Panc1 (cell line): ENCODE measurements around the gene USP17L29. TPM values are rescaled to one million over a fixed set of nuclear protein-coding genes. Genes with fewer than 3 reads are reported as not detected.
"Not testable (repeated sequence)": the region's sequence is repeated elsewhere in the genome, so short reads cannot be mapped to it uniquely, and the experiment has no call there.

Experiments used
- ATAC-seq: fragments of 200-7000 bp; cut with Tn5 transposase; 2 replicates; pipeline ENCODE4 v1.9.1; 2020; ENCODE audit warnings: mild to moderate bottlenecking, moderate library complexity
- Bru-seq: library from RNA; stranded (reverse); fragments of 400-500 nt; gene quantifications from one replicate; lab custom pipeline; 2021; lab: Mats Ljungman, UMichigan
- BruChase-seq, 2 experiments: library from RNA; stranded (reverse); fragments of 400-500 nt; gene quantifications; one replicate each; lab custom pipeline; 2021; lab: Mats Ljungman, UMichigan
- BruUV-seq: library from RNA; stranded (reverse); fragments of 400-500 nt; replicated peaks from 2 replicates; lab custom pipeline; 2021; lab: Mats Ljungman, UMichigan
- CTCF ChIA-PET: fragments of 300-600 bp; sonication (Branson Sonifier 250); formaldehyde crosslinking; loops from one replicate; lab custom pipeline; 2022; ENCODE audit warnings: antibody characterized with exemption; lab: Charles Lee
- POLR2A ChIA-PET: fragments of 300-600 bp; sonication (Branson Sonifier 250); formaldehyde crosslinking; loops from one replicate; lab custom pipeline; 2022; ENCODE audit warnings: antibody characterized with exemption; lab: Charles Lee
- DNase-seq: peaks from one replicate; pipeline ENCODE4 v3.0.0-alpha.2; 2010; ENCODE audit warnings: low read depth, low spot score
- H3K27ac ChIP-seq: 2 replicates; pipeline ENCODE4 v1.5.1; 2011; ENCODE audit warnings: mild to moderate bottlenecking, low read length, inconsistent platforms
- H3K27me3 ChIP-seq: fragments of 200-500 bp; sonication (Bioruptor generic); 2 replicates; pipeline ENCODE4 v1.6.0; 2014; ENCODE audit warnings: low read length, inconsistent platforms; ENCODE audit not compliant: control insufficient read depth, insufficient read depth
- H3K36me3 ChIP-seq: fragments of 200-500 bp; sonication (Bioruptor generic); 2 replicates; pipeline ENCODE4 v1.5.1; 2014; ENCODE audit warnings: inconsistent platforms, mild to moderate bottlenecking, low read length, moderate library complexity; ENCODE audit not compliant: control insufficient read depth, insufficient read depth
- H3K4me1 ChIP-seq: 2 replicates; pipeline ENCODE4 v1.5.1; 2011; ENCODE audit warnings: inconsistent platforms, mild to moderate bottlenecking, low read length, moderate library complexity; ENCODE audit not compliant: control insufficient read depth, insufficient read depth
- H3K4me3 ChIP-seq, 2 experiments: 2 replicates each; pipeline ENCODE4 v1.5.1; 2011 to 2012; ENCODE audit warnings: low read depth in 2 of 2, low read length in 2 of 2, mild to moderate bottlenecking in 2 of 2, inconsistent platforms in 1 of 2, moderate library complexity in 1 of 2
- H3K9me3 ChIP-seq: fragments of 200-500 bp; sonication (Bioruptor generic); 2 replicates; pipeline ENCODE4 v1.5.1; 2014; ENCODE audit warnings: low read depth, mild to moderate bottlenecking, inconsistent platforms, low read length, moderate library complexity; ENCODE audit not compliant: control insufficient read depth, insufficient read depth
- in situ Hi-C: cut with HindIII; loops from 2 replicates; pipeline ENCODE4 v1.10.0; 2016; ENCODE audit warnings: low sequenced_read_pairs, low pct_unique_long_range_greater_than_20kb
- intact Hi-C: fragments of 100-400 bp; cut with micrococcal nuclease; formaldehyde crosslinking; loops from one replicate; pipeline ENCODE4 v1.10.0; 2022; ENCODE audit not compliant: unreplicated experiment
- long read RNA-seq: library from polyadenylated mRNA; unstranded; transcript quantifications from one replicate; pipeline ENCODE4 v2.0.0, GENCODE V29; 2021; ENCODE audit not compliant: unreplicated experiment
- polyA plus RNA-seq: library from polyadenylated mRNA; unstranded; fragments of >200 nt; gene quantifications from one replicate; pipeline ENCODE4 v1.2.1, GENCODE V29; 2012; ENCODE audit warnings: missing spikeins; ENCODE audit not compliant: insufficient read length
- total RNA-seq: library from RNA; stranded (reverse); gene quantifications from one replicate; pipeline ENCODE4 v1.2.1, GENCODE V29; 2021; ENCODE audit not compliant: unreplicated experiment

Gene USP17L29, protein sequence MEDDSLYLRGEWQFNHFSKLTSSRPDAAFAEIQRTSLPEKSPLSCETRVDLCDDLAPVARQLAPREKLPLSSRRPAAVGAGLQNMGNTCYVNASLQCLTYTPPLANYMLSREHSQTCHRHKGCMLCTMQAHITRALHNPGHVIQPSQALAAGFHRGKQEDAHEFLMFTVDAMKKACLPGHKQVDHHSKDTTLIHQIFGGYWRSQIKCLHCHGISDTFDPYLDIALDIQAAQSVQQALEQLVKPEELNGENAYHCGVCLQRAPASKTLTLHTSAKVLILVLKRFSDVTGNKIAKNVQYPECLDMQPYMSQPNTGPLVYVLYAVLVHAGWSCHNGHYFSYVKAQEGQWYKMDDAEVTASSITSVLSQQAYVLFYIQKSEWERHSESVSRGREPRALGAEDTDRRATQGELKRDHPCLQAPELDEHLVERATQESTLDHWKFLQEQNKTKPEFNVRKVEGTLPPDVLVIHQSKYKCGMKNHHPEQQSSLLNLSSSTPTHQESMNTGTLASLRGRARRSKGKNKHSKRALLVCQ
- total RNA-seq: not detected
- polyA plus RNA-seq: not detected
- not detected for Bru-seq, nascent RNA
- BruChase-seq, experiment 1, labeled RNA remaining after a 2-hour chase: not detected
- not detected for BruChase-seq, experiment 2, labeled RNA remaining after a 6-hour chase
- long read RNA-seq: 0 reads

DNA sequence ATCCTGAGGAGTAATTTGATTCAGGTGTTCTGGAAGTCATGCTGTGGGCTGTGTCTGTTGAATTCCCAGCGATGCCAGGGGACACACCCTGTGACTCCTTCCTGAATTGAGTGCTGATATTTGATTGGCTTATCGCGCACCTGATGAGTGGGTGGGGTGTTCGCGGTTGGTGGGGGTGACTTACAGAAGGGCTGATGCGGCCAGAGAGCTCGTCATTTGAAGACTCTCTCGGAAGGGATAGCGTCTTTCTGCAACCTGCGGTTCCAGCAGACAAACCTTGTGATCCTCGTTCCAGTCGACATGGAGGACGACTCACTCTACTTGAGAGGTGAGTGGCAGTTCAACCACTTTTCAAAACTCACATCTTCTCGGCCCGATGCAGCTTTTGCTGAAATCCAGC lies at the start of gene USP17L29:
USP17L29 (plus strand) TSS at position 301 of the 400 bp plus-strand sequence; CDS start at position 301, 0 bp downstream.
- H3K27ac ChIP-seq, CTCF ChIA-PET, DNase-seq, H3K4me3 ChIP-seq, H3K4me1 ChIP-seq, in situ Hi-C loops, H3K27me3 ChIP-seq, ATAC-seq, intact Hi-C loops, H3K36me3 ChIP-seq, BruUV-seq, POLR2A ChIA-PET, H3K9me3 ChIP-seq: not testable (repeated sequence)

DNA sequence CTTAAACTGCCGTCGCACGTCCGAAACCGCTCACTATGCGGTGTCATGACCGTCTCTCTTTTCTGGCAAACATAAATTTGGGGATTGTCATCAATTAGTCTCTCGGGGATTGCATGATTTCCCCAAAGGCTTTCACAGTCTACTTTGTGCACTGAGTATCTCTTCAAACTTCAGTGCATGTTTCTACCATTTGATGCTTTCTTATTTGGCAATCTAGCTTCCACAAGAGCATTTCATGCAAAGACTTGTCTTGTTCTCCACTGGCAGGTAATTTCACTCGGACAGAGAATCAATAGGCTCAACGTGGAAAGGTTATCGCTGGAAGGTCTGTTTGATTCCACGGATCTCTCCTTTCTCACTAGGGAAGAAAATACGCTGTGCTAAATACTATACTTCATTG lies 29.2 kb upstream of the USP17L29 start:
- H3K4me3 ChIP-seq, ATAC-seq, H3K9me3 ChIP-seq, H3K27ac ChIP-seq, BruUV-seq, CTCF ChIA-PET, DNase-seq, H3K27me3 ChIP-seq, intact Hi-C loops, in situ Hi-C loops, POLR2A ChIA-PET, H3K4me1 ChIP-seq, H3K36me3 ChIP-seq: not testable (repeated sequence)

DNA sequence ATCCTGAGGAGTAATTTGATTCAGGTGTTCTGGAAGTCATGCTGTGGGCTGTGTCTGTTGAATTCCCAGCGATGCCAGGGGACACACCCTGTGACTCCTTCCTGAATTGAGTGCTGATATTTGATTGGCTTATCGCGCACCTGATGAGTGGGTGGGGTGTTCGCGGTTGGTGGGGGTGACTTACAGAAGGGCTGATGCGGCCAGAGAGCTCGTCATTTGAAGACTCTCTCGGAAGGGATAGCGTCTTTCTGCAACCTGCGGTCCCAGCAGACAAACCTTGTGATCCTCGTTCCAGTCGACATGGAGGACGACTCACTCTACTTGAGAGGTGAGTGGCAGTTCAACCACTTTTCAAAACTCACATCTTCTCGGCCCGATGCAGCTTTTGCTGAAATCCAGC lies 28.6 kb upstream of the USP17L29 start, which contains the start of gene USP17L24:
USP17L24 (plus strand) TSS at position 301 of the 400 bp plus-strand sequence; CDS start at position 301, 0 bp downstream.
- intact Hi-C loops, DNase-seq, H3K27ac ChIP-seq, POLR2A ChIA-PET, H3K27me3 ChIP-seq, in situ Hi-C loops, H3K9me3 ChIP-seq, H3K4me3 ChIP-seq, H3K36me3 ChIP-seq, H3K4me1 ChIP-seq, ATAC-seq, BruUV-seq, CTCF ChIA-PET: not testable (repeated sequence)

DNA sequence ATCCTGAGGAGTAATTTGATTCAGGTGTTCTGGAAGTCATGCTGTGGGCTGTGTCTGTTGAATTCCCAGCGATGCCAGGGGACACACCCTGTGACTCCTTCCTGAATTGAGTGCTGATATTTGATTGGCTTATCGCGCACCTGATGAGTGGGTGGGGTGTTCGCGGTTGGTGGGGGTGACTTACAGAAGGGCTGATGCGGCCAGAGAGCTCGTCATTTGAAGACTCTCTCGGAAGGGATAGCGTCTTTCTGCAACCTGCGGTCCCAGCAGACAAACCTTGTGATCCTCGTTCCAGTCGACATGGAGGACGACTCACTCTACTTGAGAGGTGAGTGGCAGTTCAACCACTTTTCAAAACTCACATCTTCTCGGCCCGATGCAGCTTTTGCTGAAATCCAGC lies 23.8 kb upstream of the USP17L29 start, which contains the start of gene USP17L25:
USP17L25 (plus strand) TSS at position 301 of the 400 bp plus-strand sequence; CDS start at position 301, 0 bp downstream.
- H3K27ac ChIP-seq, BruUV-seq, CTCF ChIA-PET, POLR2A ChIA-PET, H3K4me1 ChIP-seq, H3K4me3 ChIP-seq, H3K9me3 ChIP-seq, ATAC-seq, DNase-seq, H3K36me3 ChIP-seq, H3K27me3 ChIP-seq, intact Hi-C loops, in situ Hi-C loops: not testable (repeated sequence)

DNA sequence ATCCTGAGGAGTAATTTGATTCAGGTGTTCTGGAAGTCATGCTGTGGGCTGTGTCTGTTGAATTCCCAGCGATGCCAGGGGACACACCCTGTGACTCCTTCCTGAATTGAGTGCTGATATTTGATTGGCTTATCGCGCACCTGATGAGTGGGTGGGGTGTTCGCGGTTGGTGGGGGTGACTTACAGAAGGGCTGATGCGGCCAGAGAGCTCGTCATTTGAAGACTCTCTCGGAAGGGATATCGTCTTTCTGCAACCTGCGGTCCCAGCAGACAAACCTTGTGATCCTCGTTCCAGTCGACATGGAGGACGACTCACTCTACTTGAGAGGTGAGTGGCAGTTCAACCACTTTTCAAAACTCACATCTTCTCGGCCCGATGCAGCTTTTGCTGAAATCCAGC lies 19.1 kb upstream of the USP17L29 start, which contains the start of gene USP17L26:
USP17L26 (plus strand) TSS at position 301 of the 400 bp plus-strand sequence; CDS start at position 301, 0 bp downstream.
- H3K4me1 ChIP-seq, DNase-seq, H3K36me3 ChIP-seq, H3K4me3 ChIP-seq, CTCF ChIA-PET, ATAC-seq, H3K9me3 ChIP-seq, H3K27me3 ChIP-seq, BruUV-seq, POLR2A ChIA-PET, H3K27ac ChIP-seq, intact Hi-C loops, in situ Hi-C loops: not testable (repeated sequence)

DNA sequence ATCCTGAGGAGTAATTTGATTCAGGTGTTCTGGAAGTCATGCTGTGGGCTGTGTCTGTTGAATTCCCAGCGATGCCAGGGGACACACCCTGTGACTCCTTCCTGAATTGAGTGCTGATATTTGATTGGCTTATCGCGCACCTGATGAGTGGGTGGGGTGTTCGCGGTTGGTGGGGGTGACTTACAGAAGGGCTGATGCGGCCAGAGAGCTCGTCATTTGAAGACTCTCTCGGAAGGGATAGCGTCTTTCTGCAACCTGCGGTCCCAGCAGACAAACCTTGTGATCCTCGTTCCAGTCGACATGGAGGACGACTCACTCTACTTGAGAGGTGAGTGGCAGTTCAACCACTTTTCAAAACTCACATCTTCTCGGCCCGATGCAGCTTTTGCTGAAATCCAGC lies 14.3 kb upstream of the USP17L29 start, which contains the start of gene USP17L5:
USP17L5 (plus strand) TSS at position 301 of the 400 bp plus-strand sequence; CDS start at position 301, 0 bp downstream.
- H3K4me1 ChIP-seq, BruUV-seq, H3K36me3 ChIP-seq, CTCF ChIA-PET, intact Hi-C loops, H3K27ac ChIP-seq, ATAC-seq, in situ Hi-C loops, H3K27me3 ChIP-seq, DNase-seq, H3K4me3 ChIP-seq, H3K9me3 ChIP-seq, POLR2A ChIA-PET: not testable (repeated sequence)

DNA sequence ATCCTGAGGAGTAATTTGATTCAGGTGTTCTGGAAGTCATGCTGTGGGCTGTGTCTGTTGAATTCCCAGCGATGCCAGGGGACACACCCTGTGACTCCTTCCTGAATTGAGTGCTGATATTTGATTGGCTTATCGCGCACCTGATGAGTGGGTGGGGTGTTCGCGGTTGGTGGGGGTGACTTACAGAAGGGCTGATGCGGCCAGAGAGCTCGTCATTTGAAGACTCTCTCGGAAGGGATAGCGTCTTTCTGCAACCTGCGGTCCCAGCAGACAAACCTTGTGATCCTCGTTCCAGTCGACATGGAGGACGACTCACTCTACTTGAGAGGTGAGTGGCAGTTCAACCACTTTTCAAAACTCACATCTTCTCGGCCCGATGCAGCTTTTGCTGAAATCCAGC lies 9.6 kb upstream of the USP17L29 start, which contains the start of gene USP17L27:
USP17L27 (plus strand) TSS at position 301 of the 400 bp plus-strand sequence; CDS start at position 301, 0 bp downstream.
- H3K36me3 ChIP-seq, H3K4me3 ChIP-seq, in situ Hi-C loops, CTCF ChIA-PET, H3K4me1 ChIP-seq, H3K27me3 ChIP-seq, H3K27ac ChIP-seq, intact Hi-C loops, DNase-seq, H3K9me3 ChIP-seq, BruUV-seq, ATAC-seq, POLR2A ChIA-PET: not testable (repeated sequence)
